ENCODE measurements around the gene MAPK9. TPM values are rescaled to one million over a fixed set of nuclear protein-coding genes. Genes with fewer than 3 reads are reported as not detected.
"Not testable (repeated sequence)": the region's sequence is repeated elsewhere in the genome, so short reads cannot be mapped to it uniquely, and the experiment has no call there.

MAPK9 gene
- total and polyA plus RNA-seq, 2 experiments from 2014 or later: 22.5 to 23.7 TPM

DNA sequence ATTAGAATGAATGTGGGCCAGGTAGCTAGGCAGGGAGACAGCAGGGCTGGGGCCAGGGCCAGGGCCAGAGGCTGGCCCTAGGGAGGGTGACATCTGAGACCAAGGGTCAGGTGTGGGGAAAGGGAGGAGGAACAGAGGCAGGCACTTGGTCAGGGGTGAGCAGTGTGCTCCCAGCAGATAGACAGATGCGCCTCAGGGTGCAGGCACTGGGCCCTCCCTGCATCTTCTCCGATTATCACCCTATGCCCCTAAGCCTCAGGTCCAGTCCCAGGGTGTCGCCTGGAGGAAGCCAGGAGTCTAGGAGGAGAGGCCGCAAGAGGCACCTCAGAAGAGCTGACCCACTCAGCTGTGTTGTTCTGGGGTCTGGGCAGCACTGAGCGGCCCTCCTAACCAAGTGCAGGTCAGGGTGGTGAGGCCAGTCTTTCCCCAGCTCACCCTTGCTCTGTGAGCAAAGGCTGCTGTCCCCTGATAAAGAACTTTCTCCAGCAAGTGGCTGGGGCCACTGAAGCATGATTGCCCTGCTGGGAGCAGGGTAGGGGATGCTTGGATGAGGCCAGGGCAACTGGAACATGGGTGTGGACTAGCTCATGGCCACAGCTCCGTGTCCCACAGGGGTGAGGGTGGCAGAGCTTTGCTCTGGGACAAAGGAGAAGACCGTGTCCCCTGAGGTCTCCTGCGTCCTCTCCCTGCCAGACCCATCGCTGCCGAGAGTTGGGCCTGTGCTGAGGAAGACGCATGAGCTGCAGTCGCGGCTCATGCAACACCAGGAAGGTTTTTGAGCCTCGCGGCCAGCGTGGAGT lies 80.7 kb downstream of the MAPK9 start:
- no peaks in the 10 kb centered on the region for H3F3A ChIP-seq (ENCODE audit: insufficient read depth)
- H3K27ac ChIP-seq: no peak overlapping the region
- no peaks in the 10 kb centered on the region for H3K79me2 ChIP-seq (ENCODE audit: insufficient read depth)
- H3K27me3 ChIP-seq (replicated peaks; ENCODE audit: insufficient read depth): peaks cover 14% of the 10 kb centered on the region
- in situ Hi-C loops (cut with MboI): no loop called here
- H3K4me1 ChIP-seq (ENCODE audit: insufficient read depth): no peaks in the 10 kb centered on the region
- H3K9me2 ChIP-seq (ENCODE audit: insufficient read depth): no peaks in the 10 kb centered on the region
- no peak overlapping the region for H2AFZ ChIP-seq
- no peaks in the 10 kb centered on the region for H3K36me3 ChIP-seq (ENCODE audit: low read depth)
- H3K9ac ChIP-seq: no peak overlapping the region
- no peak overlapping the region for H3K4me2 ChIP-seq (ENCODE audit: unreplicated experiment)
- DNase-seq: no peak
- no peaks in the 10 kb centered on the region for H4K20me1 ChIP-seq (ENCODE audit: insufficient read depth)
- no peaks in the 10 kb centered on the region for H3K9me3 ChIP-seq (ENCODE audit: low read depth)
- TF ChIP-seq EZH2 (IDR thresholded peaks at IDR 0.05; ENCODE audit: insufficient read depth, poor library complexity, severe bottlenecking) (no peak), EZH2phosphoT487 (IDR thresholded peaks at IDR 0.05; ENCODE audit: insufficient read depth, low read depth) (no peak)
- WGBS, 2 experiments (ENCODE audit: low coverage in 1 of 2, low lambda C conversion rate in 2 of 2, missing lambda C conversion rate in 2 of 2): 75 to 80% methylated on average over 16 of the region's 16 CpGs
- no peak overlapping the region for H3K4me3 ChIP-seq

- DNase-seq; H3K4me2 ChIP-seq (ENCODE audit: unreplicated experiment); H3K79me2 ChIP-seq (ENCODE audit: insufficient read depth); H3K27ac ChIP-seq; H3F3A ChIP-seq (ENCODE audit: insufficient read depth); H2AFZ ChIP-seq; H3K9ac ChIP-seq; H3K9me2 ChIP-seq (ENCODE audit: insufficient read depth); in situ Hi-C loops (cut with MboI); H3K36me3 ChIP-seq (ENCODE audit: low read depth); H3K4me3 ChIP-seq; H3K9me3 ChIP-seq (ENCODE audit: low read depth); H3K4me1 ChIP-seq (ENCODE audit: insufficient read depth); H4K20me1 ChIP-seq (ENCODE audit: insufficient read depth): not testable (repeated sequence)
- peaks cover 14% of the 10 kb centered on the region for H3K27me3 ChIP-seq (replicated peaks; ENCODE audit: insufficient read depth)
- 69 to 81% methylated on average over 10 to 12 of the region's 12 CpGs for WGBS, 2 experiments (ENCODE audit: low coverage in 1 of 2, low lambda C conversion rate in 2 of 2, missing lambda C conversion rate in 2 of 2)
Measured at GRCh38 chr5:180210077-180210476, 81.8 kb downstream of the MAPK9 start.

GRCh38 chr5:180209137-180209581 lies 82.7 kb downstream of the MAPK9 start, which contains the start of gene RASGEF1C:
Gene RASGEF1C, minus strand, starts transcription at chr5:180209211. Its CDS starts 71,159 bp downstream, at chr5:180138052.
- Histone ChIP-seq H3K9ac (no peak within 1 kb of the TSS), H3K27me3 (replicated peaks; ENCODE audit: insufficient read depth) (peaks cover 14% of the 10 kb centered on the region), H3K4me2 (ENCODE audit: unreplicated experiment) (no peak within 1 kb of the TSS), H4K20me1 (ENCODE audit: insufficient read depth) (no peaks in the 10 kb centered on the region), H2AFZ (no peak within 1 kb of the TSS; the same call in 1 of the 2 replicates), H3K9me3 (ENCODE audit: low read depth) (no peaks in the 10 kb centered on the region), H3K79me2 (ENCODE audit: insufficient read depth) (no peaks in the 10 kb centered on the region), H3K9me2 (ENCODE audit: insufficient read depth) (no peaks in the 10 kb centered on the region), H3K4me3 (peak within 1 kb of the TSS; percentile 43), H3F3A (ENCODE audit: insufficient read depth) (no peaks in the 10 kb centered on the region), H3K36me3 (ENCODE audit: low read depth) (no peaks in the 10 kb centered on the region), H3K4me1 (ENCODE audit: insufficient read depth) (no peaks in the 10 kb centered on the region), H3K27ac (no peak within 1 kb of the TSS)
- DNase-seq: peak; percentile 88
- in situ Hi-C loops (cut with MboI): no loop called here
- WGBS, 2 experiments (ENCODE audit: low coverage in 1 of 2, low lambda C conversion rate in 2 of 2, missing lambda C conversion rate in 2 of 2): 4 to 5% methylated on average over 23 to 36 of the region's 55 CpGs
- TF ChIP-seq EZH2 (IDR thresholded peaks at IDR 0.05; ENCODE audit: insufficient read depth, poor library complexity, severe bottlenecking) (no peak), EZH2phosphoT487 (IDR thresholded peaks at IDR 0.05; ENCODE audit: insufficient read depth, low read depth) (no peak)

DNA sequence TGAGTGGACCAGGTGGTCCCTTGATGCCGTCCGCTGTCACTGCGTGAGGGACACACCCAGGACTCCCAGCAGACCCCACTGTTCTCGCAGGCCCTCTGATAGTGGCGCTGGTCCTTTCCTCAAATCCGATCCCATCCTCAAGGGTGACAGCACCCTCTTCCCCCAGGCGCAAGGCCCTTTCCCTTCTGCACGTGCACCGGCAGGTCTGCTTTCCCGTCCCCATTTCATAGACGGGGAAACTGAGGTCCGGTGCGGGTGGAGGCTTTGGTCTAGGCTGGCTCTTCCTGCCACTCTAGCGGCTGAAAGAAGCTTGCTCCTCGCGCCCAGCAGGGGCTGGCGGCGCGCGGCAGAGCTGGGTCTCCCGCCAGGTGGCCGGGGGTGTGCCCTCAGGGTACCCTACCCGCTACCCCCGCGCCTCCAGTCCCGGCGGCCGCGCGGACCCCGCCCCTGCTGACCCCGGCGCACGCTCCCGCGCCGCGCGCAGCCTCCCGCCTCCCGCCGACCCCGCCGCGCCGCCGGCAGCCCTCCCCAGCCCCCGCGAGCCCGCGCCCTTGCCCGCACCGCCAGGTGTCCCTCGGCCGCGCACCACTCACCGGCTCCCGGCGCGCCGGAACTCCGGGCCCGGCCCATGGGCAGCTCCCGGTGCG lies 83.3 kb downstream of the MAPK9 start:
- H3K9ac ChIP-seq: no peak overlapping the region
- H4K20me1 ChIP-seq (ENCODE audit: insufficient read depth): no peaks in the 10 kb centered on the region
- 3 to 5% methylated on average over 21 to 63 of the region's 65 CpGs for WGBS, 2 experiments (ENCODE audit: low coverage in 1 of 2, low lambda C conversion rate in 2 of 2, missing lambda C conversion rate in 2 of 2)
- in situ Hi-C loops (cut with MboI): no loop called here
- H3K27me3 ChIP-seq (replicated peaks; ENCODE audit: insufficient read depth): peaks cover 14% of the 10 kb centered on the region
- no peak overlapping the region for H3K27ac ChIP-seq
- H3K9me3 ChIP-seq (ENCODE audit: low read depth): no peaks in the 10 kb centered on the region
- H3K79me2 ChIP-seq (ENCODE audit: insufficient read depth): no peaks in the 10 kb centered on the region
- H2AFZ ChIP-seq: no peak overlapping the region
- TF ChIP-seq EZH2phosphoT487 (IDR thresholded peaks at IDR 0.05; ENCODE audit: insufficient read depth, low read depth) (no peak), EZH2 (IDR thresholded peaks at IDR 0.05; ENCODE audit: insufficient read depth, poor library complexity, severe bottlenecking) (peak; percentile 36)
- H3F3A ChIP-seq (ENCODE audit: insufficient read depth): no peaks in the 10 kb centered on the region
- H3K4me3 ChIP-seq: peak overlapping the region; percentile 43
- H3K9me2 ChIP-seq (ENCODE audit: insufficient read depth): no peaks in the 10 kb centered on the region
- H3K36me3 ChIP-seq (ENCODE audit: low read depth): no peaks in the 10 kb centered on the region
- no peaks in the 10 kb centered on the region for H3K4me1 ChIP-seq (ENCODE audit: insufficient read depth)
- no peak overlapping the region for H3K4me2 ChIP-seq (ENCODE audit: unreplicated experiment)
- peak; percentile 16 for DNase-seq
